D721Med (cell line): Measurements from ENCODE around the gene MATN1.

Experiments
- DNase-seq: peaks from one replicate; pipeline ENCODE4 v3.0.0; 2011; ENCODE audit warnings: low spot score; ENCODE audit not compliant: insufficient read length
- FAIRE-seq: peaks from 2 replicates; lab custom pipeline; 2011; peaks lifted over from hg19 to GRCh38; lab: Jason Lieb, UNC
- CTCF ChIP-seq: IDR thresholded peaks from 2 replicates; pipeline ENCODE4 v1.5.1; 2012; ENCODE audit warnings: mild to moderate bottlenecking, control low read depth; ENCODE audit not compliant: insufficient read depth; ENCODE audit errors: missing control alignments

The MATN1 gene

GRCh38 chr1:30718636-30719405 is 4.6 kb downstream of the MATN1 start:
- no peak for DNase-seq
- peak; percentile 84 for TF ChIP-seq CTCF
- FAIRE-seq: no peak

GRCh38 chr1:30718091-30718635 is 5.2 kb downstream of the MATN1 start:
- TF ChIP-seq CTCF: no peak
- peak; percentile 47 for DNase-seq
- no peak for FAIRE-seq

- no peak for DNase-seq
Observed at GRCh38 chr1:30716646-30717045, 6.7 kb downstream of the MATN1 start.

DNA sequence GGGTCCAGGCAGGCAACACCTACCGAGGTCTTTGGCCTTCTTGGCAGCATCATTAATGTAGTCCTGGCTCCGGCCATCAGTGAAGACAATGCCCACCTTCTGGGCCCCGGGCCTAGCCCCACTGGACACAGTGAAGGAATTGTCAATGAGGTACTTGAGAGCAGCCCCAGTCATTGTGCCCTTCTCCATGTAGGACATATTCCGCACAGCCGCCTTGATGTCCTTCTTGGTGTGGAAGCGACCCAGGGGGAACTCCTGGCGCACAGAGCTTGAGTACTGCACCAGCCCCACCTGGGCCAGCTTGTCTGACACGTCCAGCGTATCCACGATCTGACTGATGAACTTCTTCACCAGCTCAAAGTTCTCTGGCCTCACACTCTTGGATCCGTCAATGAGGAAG is 7.5 kb downstream of the MATN1 start:
- DNase-seq: no peak
- no peak for TF ChIP-seq CTCF
- FAIRE-seq: no peak

More at GRCh38 chr1:30716646-30717045, 6.7 kb downstream of the MATN1 start:
- no peak for TF ChIP-seq CTCF
- FAIRE-seq: no peak

GRCh38 chr1:30715216-30715615 is 8.2 kb downstream of the MATN1 start:
- DNase-seq (no peak), FAIRE-seq (no peak)
- peak; percentile 5 for TF ChIP-seq CTCF

GRCh38 chr1:30714536-30715090 is 8.8 kb downstream of the MATN1 start:
- FAIRE-seq (no peak), DNase-seq (no peak)
- no peak for TF ChIP-seq CTCF

GRCh38 chr1:30714025-30714424 is 9.4 kb downstream of the MATN1 start:
- DNase-seq (no peak), FAIRE-seq (no peak)
- no peak for TF ChIP-seq CTCF
